Parathyroid adenoma (tissue), 2 donors: ENCODE data around the gene C13orf46.
A peak's percentile ranks its signal among the peaks of the same experiment; 100 is the strongest.
"Not testable (repeated sequence)": the region's sequence is repeated elsewhere in the genome, so short reads cannot be mapped to it uniquely, and the experiment has no call there.

Experiments used
- H2AFZ ChIP-seq: fragments of 300-600 bp; sonication (generic); one replicate; pipeline ENCODE4 v1.7.0; 2017; ENCODE audit warnings: antibody characterized with exemption, mild to moderate bottlenecking
- H3K27ac ChIP-seq: fragments of 300-600 bp; sonication (generic); one replicate; pipeline ENCODE4 v1.7.0; 2017
- H3K27me3 ChIP-seq: fragments of 300-600 bp; sonication (generic); one replicate; pipeline ENCODE4 v1.7.0; 2017; ENCODE audit warnings: low read length; ENCODE audit not compliant: control insufficient read depth, insufficient read depth
- H3K36me3 ChIP-seq: fragments of 300-600 bp; sonication (generic); one replicate; pipeline ENCODE4 v1.7.0; 2017; ENCODE audit warnings: low read length; ENCODE audit not compliant: control insufficient read depth, insufficient read depth
- H3K4me1 ChIP-seq: fragments of 300-600 bp; sonication (generic); one replicate; pipeline ENCODE4 v1.7.0; 2017; ENCODE audit warnings: control low read depth
- H3K4me2 ChIP-seq: fragments of 300-600 bp; sonication (generic); one replicate; pipeline ENCODE4 v1.7.0; 2017; ENCODE audit warnings: low read length
- H3K4me3 ChIP-seq: fragments of 300-600 bp; sonication (generic); one replicate; pipeline ENCODE4 v1.7.0; 2017; ENCODE audit warnings: low read depth, low read length
- H3K79me2 ChIP-seq: fragments of 300-600 bp; sonication (generic); one replicate; pipeline ENCODE4 v1.7.0; 2017; ENCODE audit warnings: control low read depth
- H3K9ac ChIP-seq: fragments of 300-600 bp; sonication (generic); one replicate; pipeline ENCODE4 v1.7.0; 2017; ENCODE audit warnings: mild to moderate bottlenecking
- H3K9me3 ChIP-seq: fragments of 300-600 bp; sonication (generic); one replicate; pipeline ENCODE4 v1.7.0; 2017; ENCODE audit warnings: low read length; ENCODE audit not compliant: control insufficient read depth
- TF ChIP-seq, protein P1 (sequence below): fragments of 300-600 bp; sonication (generic); IDR thresholded peaks from one replicate; pipeline ENCODE4 v1.7.0; 2017; ENCODE audit warnings: antibody characterized with exemption, mild to moderate bottlenecking
- donor health status: primary hyperparathyroidism.

Gene C13orf46

DNA sequence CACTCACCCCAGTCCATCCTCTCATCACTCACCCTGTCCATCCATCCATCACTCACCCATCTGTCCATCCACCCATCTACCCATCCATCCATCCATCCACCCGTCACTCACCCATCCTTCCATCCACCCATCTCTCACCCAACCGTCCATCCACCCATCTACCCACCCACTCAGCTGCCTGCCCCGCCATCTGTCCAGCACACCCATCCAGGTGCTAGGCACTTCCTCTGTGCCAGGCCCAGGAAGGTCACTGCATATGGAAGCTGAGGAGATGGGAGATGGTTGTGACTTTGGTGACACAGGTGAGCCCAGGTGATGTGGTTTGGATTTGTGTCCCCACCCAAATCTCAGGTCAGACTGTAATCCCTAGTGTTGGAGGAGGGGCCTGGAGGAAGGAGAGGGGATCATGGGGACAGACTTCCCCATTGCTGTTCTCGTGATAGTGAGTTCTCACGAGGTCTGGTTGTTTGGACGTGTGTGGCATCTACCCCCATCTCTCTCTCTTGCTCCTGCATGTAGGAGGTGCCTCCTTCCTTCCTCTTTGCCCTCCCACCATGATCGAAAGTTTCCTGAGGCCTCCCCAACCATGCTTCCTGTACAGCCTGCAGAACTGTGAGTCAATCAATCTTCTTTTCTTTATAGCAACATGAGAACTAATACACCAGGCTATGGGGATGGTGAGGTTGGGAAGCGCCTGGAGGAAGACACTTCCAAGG, 15.9 kb upstream of the C13orf46 start:
- H3K4me1 ChIP-seq, result no peaks in the 10 kb centered on the region
- no peaks in the 10 kb centered on the region for H3K79me2 ChIP-seq
- no peak overlapping the region for H3K4me3 ChIP-seq

DNA sequence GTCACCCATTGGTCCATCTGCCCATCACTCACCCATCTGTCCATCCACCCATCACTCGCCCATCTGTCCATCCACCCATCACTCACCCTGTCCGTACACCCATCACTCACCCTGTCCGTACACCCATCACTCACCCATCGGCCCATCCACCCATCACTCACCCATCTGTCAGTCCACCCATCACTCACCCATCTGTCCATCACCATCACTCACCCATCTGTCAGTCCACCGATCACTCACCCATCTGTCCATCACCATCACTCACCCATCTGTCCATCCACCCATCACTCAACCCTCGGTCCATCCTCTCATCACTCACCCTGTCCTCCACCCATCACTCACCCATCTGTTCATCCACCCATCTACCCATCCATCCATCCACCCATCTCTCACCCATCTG, 15.0 kb upstream of the C13orf46 start:
- H3K4me2 ChIP-seq, H3K9ac ChIP-seq, H2AFZ ChIP-seq, H3K79me2 ChIP-seq, H3K4me1 ChIP-seq, H3K9me3 ChIP-seq, H3K27me3 ChIP-seq, H3K36me3 ChIP-seq, H3K27ac ChIP-seq, H3K4me3 ChIP-seq: not testable (repeated sequence)

More for the DNA sequence above, 15.9 kb upstream of the C13orf46 start:
- Histone ChIP-seq H3K27me3 (no peaks in the 10 kb centered on the region), H2AFZ (no peak overlapping the region), H3K4me2 (no peak overlapping the region), H3K9me3 (no peaks in the 10 kb centered on the region), H3K36me3 (no peaks in the 10 kb centered on the region), H3K27ac (no peak overlapping the region), H3K9ac (no peak overlapping the region)
- TF ChIP-seq, protein P1, sequence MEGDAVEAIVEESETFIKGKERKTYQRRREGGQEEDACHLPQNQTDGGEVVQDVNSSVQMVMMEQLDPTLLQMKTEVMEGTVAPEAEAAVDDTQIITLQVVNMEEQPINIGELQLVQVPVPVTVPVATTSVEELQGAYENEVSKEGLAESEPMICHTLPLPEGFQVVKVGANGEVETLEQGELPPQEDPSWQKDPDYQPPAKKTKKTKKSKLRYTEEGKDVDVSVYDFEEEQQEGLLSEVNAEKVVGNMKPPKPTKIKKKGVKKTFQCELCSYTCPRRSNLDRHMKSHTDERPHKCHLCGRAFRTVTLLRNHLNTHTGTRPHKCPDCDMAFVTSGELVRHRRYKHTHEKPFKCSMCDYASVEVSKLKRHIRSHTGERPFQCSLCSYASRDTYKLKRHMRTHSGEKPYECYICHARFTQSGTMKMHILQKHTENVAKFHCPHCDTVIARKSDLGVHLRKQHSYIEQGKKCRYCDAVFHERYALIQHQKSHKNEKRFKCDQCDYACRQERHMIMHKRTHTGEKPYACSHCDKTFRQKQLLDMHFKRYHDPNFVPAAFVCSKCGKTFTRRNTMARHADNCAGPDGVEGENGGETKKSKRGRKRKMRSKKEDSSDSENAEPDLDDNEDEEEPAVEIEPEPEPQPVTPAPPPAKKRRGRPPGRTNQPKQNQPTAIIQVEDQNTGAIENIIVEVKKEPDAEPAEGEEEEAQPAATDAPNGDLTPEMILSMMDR, result no peak

DNA sequence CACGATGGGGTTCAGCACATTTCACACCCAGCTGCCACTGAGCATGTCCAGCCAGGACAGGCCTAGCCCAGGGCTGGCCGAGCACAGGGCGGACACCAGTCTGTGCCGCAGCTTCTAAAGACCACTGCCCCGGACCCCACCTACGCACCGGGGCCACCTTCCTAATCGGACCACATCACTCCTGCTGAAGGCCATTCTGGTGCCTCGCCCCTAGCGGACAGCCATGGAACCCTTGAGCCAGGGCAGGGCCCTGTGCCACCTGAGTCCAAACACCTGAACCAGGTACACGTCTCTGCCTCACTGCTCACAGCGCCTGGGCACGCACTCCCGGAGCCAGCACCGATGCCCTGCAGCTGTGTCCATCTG, 8.4 kb upstream of the C13orf46 start:
- H3K4me1 ChIP-seq, result peaks cover 6% of the 10 kb centered on the region
- no peak overlapping the region for H3K4me3 ChIP-seq
- no peaks in the 10 kb centered on the region for H3K27me3 ChIP-seq
- H3K36me3 ChIP-seq, result no peaks in the 10 kb centered on the region
- H3K9ac ChIP-seq, result no peak overlapping the region
- TF ChIP-seq, protein P1, result no peak
- no peaks in the 10 kb centered on the region for H3K79me2 ChIP-seq
- no peaks in the 10 kb centered on the region for H3K9me3 ChIP-seq
- H2AFZ ChIP-seq, result no peak overlapping the region
- no peak overlapping the region for H3K27ac ChIP-seq
- no peak overlapping the region for H3K4me2 ChIP-seq

DNA sequence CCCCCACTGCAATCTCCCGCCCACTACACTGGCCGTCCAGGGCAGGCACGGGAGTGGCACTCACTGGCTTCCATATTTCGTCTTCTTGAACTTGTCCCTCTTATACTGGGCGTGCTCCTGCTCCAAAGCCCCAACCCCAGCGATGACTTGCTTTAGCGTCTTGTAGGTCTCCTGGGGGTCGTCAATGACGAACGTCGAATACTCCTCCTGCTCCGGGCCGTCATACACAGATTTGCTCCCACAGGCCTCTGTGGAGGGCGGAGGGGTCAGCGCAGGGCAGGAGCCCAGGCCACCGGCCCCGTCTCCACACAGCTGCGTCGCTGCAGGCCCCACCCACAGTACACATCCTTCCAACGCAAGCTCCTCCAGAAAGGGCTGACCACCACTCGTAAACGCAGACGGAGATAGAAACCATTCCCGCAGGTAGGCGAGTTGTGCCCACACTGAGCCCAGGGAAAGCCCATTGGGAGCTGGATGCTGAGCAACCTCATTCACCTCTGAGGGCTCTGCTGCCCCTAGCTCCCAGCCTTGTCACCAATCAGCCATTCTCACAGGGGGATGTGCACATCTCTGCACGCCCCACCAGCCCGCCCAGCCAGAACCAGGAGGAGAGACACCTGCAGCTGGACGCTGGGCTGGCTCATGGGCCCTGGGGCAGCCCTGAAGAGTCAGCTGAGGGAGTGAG, 7.9 kb upstream of the C13orf46 start:
- Histone ChIP-seq H2AFZ (no peak overlapping the region), H3K4me3 (no peak overlapping the region), H3K27me3 (no peaks in the 10 kb centered on the region), H3K9ac (no peak overlapping the region), H3K27ac (no peak overlapping the region), H3K9me3 (no peaks in the 10 kb centered on the region), H3K4me2 (peak overlapping the region; percentile 47), H3K4me1 (peaks cover 6% of the 10 kb centered on the region), H3K79me2 (no peaks in the 10 kb centered on the region), H3K36me3 (no peaks in the 10 kb centered on the region)
- TF ChIP-seq, protein P1, result no peak

DNA sequence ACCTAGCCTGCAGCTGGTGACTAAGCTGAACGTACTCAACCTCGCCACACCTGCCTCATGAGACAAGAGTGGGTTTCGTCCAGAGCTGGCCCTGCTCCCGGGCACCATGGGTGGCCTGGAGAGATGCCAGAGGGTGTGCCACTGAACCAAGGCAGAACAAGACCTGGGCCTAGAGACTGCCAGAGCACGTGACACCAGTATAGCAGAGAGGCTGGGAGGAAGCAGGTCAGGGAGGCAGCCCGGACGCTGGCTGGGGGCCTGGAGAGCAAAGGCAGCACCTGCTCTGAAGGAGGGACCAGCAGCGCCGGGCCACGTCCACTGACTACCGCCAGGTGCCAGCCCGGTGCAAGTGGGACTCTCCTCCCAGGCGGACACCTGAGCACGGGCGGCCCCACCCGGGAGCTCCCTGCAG, 7.3 kb upstream of the C13orf46 start:
- Histone ChIP-seq H3K9me3 (no peaks in the 10 kb centered on the region), H3K4me2 (peak overlapping the region; percentile 47), H3K36me3 (no peaks in the 10 kb centered on the region), H3K4me1 (peaks cover 6% of the 10 kb centered on the region), H3K27ac (no peak overlapping the region), H3K9ac (no peak overlapping the region), H3K4me3 (no peak overlapping the region), H3K27me3 (no peaks in the 10 kb centered on the region), H2AFZ (no peak overlapping the region), H3K79me2 (no peaks in the 10 kb centered on the region)
- TF ChIP-seq, protein P1, result no peak
